HG03520 (cell line): ENCODE measurements around the gene JPH3.

ENCODE experiments used
- ATAC-seq: cut with Tn5 transposase; IDR thresholded peaks from one replicate; pipeline ENCODE4 v1.9.1; 2021; ENCODE audit warnings: mild to moderate bottlenecking, moderate library complexity; ENCODE audit not compliant: unreplicated experiment

Gene JPH3

GRCh38 chr16:87625241-87625797 is 23.0 kb downstream of the JPH3 start:
- no peak for ATAC-seq

- ATAC-seq, result no peak
Observed at GRCh38 chr16:87626401-87626800, 24.1 kb downstream of the JPH3 start.

- ATAC-seq, result no peak
Observed at GRCh38 chr16:87626905-87627304, 24.6 kb downstream of the JPH3 start.

GRCh38 chr16:87627542-87628245 is 25.4 kb downstream of the JPH3 start:
- no peak for ATAC-seq

GRCh38 chr16:87628246-87628923 is 26.1 kb downstream of the JPH3 start:
- no peak for ATAC-seq

GRCh38 chr16:87628940-87629339 is 26.6 kb downstream of the JPH3 start:
- ATAC-seq, result no peak

- no peak for ATAC-seq
Observed at GRCh38 chr16:87631067-87631466, 28.8 kb downstream of the JPH3 start.

GRCh38 chr16:87634411-87634810 is 32.1 kb downstream of the JPH3 start:
- ATAC-seq, result no peak

GRCh38 chr16:87635541-87636049 is 33.3 kb downstream of the JPH3 start:
- ATAC-seq, result no peak

GRCh38 chr16:87636050-87636684 is 33.9 kb downstream of the JPH3 start:
- no peak for ATAC-seq

- no peak for ATAC-seq
Observed at GRCh38 chr16:87636741-87637140, 34.4 kb downstream of the JPH3 start.

GRCh38 chr16:87637357-87637756 is 35.0 kb downstream of the JPH3 start:
- ATAC-seq, result no peak

- ATAC-seq, result no peak
Observed at GRCh38 chr16:87638736-87639135, 36.4 kb downstream of the JPH3 start.

GRCh38 chr16:87641721-87642120 is 39.4 kb downstream of the JPH3 start:
- no peak for ATAC-seq

GRCh38 chr16:87642491-87642890 is 40.2 kb downstream of the JPH3 start:
- ATAC-seq, result no peak

- no peak for ATAC-seq
Observed at GRCh38 chr16:87644186-87644585, 41.9 kb downstream of the JPH3 start.

GRCh38 chr16:87644596-87644995 is 42.3 kb downstream of the JPH3 start:
- ATAC-seq, result no peak

- no peak for ATAC-seq
Observed at GRCh38 chr16:87645802-87646201, 43.5 kb downstream of the JPH3 start.

- ATAC-seq, result no peak
Observed at GRCh38 chr16:87647431-87648185, 45.3 kb downstream of the JPH3 start.

- no peak for ATAC-seq
Observed at GRCh38 chr16:87648236-87648635, 45.9 kb downstream of the JPH3 start.
